HEK293 (cell line): Measurements from ENCODE around the gene ABCB11.
"Not testable (repeated sequence)": the region's sequence is repeated elsewhere in the genome, so short reads cannot be mapped to it uniquely, and the experiment has no call there.

Experiments used
- ATF2 ChIP-seq: fragments of 450-650 bp; formaldehyde crosslinking; IDR thresholded peaks from 2 replicates; pipeline ENCODE4 v1.5.1; 2016; ENCODE audit warnings: missing biosample characterization, missing genetic modification characterization, low read depth
- MYNN ChIP-seq: fragments of 450-650 bp; formaldehyde crosslinking; IDR thresholded peaks from 2 replicates; pipeline ENCODE4 v1.5.1; 2016; ENCODE audit warnings: missing biosample characterization, missing genetic modification characterization, borderline replicate concordance
- ZNF10 ChIP-seq: fragments of 450-650 bp; formaldehyde crosslinking; IDR thresholded peaks from 2 replicates; pipeline ENCODE4 v1.5.1; 2017; ENCODE audit warnings: missing biosample characterization, missing genetic modification characterization
- ZNF121 ChIP-seq: fragments of 450-650 bp; formaldehyde crosslinking; IDR thresholded peaks from 2 replicates; pipeline ENCODE4 v1.5.1; 2016; ENCODE audit warnings: missing biosample characterization, missing genetic modification characterization
- ZNF184 ChIP-seq: fragments of 450-650 bp; IDR thresholded peaks from 2 replicates; pipeline ENCODE4 v1.5.1; 2018; ENCODE audit warnings: missing biosample characterization, mild to moderate bottlenecking, missing genetic modification characterization
- ZNF426 ChIP-seq: fragments of 450-650 bp; formaldehyde crosslinking; IDR thresholded peaks from 2 replicates; pipeline ENCODE4 v1.5.1; 2017; ENCODE audit warnings: missing biosample characterization, missing genetic modification characterization, mild to moderate bottlenecking, inconsistent platforms, moderate library complexity
- ZNF792 ChIP-seq: fragments of 450-650 bp; formaldehyde crosslinking; IDR thresholded peaks from 2 replicates; pipeline ENCODE4 v1.5.1; 2016; ENCODE audit warnings: missing biosample characterization, missing genetic modification characterization
- TF ChIP-seq, protein P1 (sequence below): fragments of 450-650 bp; formaldehyde crosslinking; IDR thresholded peaks from 2 replicates; pipeline ENCODE4 v1.5.1; 2016; ENCODE audit warnings: missing biosample characterization, missing genetic modification characterization

DNA sequence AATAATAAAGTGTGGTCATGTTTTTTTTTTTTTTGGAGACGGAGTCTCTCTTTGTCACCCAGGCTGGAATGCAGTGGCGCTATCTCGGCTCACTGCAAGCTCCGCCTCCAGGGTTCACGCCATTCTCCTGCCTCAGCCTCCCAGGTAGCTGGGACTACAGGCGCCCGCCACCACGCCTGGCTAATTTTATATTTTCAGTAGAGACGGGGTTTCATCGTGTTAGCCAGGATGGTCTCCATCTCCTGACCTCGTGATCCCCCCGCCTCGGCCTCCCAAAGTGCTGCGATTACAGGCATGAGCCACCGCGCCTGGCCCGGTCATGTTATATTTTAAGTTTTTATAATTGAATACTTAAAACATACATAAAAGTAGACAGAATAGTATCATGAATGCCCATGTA, 33.1 kb upstream of the ABCB11 start:
- TF ChIP-seq, protein P1, sequence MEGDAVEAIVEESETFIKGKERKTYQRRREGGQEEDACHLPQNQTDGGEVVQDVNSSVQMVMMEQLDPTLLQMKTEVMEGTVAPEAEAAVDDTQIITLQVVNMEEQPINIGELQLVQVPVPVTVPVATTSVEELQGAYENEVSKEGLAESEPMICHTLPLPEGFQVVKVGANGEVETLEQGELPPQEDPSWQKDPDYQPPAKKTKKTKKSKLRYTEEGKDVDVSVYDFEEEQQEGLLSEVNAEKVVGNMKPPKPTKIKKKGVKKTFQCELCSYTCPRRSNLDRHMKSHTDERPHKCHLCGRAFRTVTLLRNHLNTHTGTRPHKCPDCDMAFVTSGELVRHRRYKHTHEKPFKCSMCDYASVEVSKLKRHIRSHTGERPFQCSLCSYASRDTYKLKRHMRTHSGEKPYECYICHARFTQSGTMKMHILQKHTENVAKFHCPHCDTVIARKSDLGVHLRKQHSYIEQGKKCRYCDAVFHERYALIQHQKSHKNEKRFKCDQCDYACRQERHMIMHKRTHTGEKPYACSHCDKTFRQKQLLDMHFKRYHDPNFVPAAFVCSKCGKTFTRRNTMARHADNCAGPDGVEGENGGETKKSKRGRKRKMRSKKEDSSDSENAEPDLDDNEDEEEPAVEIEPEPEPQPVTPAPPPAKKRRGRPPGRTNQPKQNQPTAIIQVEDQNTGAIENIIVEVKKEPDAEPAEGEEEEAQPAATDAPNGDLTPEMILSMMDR: not testable (repeated sequence)
- TF ChIP-seq ZNF121, MYNN, ZNF792, ZNF10, ZNF426, ZNF184, ATF2 (tag by site-specific recombination): not testable (repeated sequence)
